H9 (cell line): Measurements from ENCODE around the gene RPL12. TPM values are rescaled to one million over a fixed set of nuclear protein-coding genes. Genes with fewer than 3 reads are reported as not detected.

ENCODE experiments used
- DNase-seq: peaks from one replicate; pipeline ENCODE4 v3.0.0-alpha.2; 2017
- H2AFZ ChIP-seq: one replicate; pipeline ENCODE4 v1.6.1; 2013; ENCODE audit warnings: mild to moderate bottlenecking, low read length, control low read depth, moderate library complexity
- H2AK5ac ChIP-seq: 2 replicates; pipeline ENCODE4 v1.6.1; 2013; ENCODE audit warnings: low read length, control low read depth, mixed read lengths; ENCODE audit not compliant: insufficient read length
- H2BK120ac ChIP-seq: one replicate; pipeline ENCODE4 v1.6.1; 2013; ENCODE audit warnings: low read depth, mild to moderate bottlenecking, low read length, control low read depth, inconsistent platforms; ENCODE audit not compliant: poor library complexity, severe bottlenecking
- H2BK12ac ChIP-seq: 2 replicates; pipeline ENCODE4 v1.6.1; 2013; ENCODE audit warnings: low read length, control low read depth, mixed read lengths, low read depth; ENCODE audit not compliant: insufficient read length
- H2BK15ac ChIP-seq: 2 replicates; pipeline ENCODE4 v1.6.1; 2013; ENCODE audit warnings: low read depth, low read length, control low read depth
- H2BK20ac ChIP-seq: one replicate; pipeline ENCODE4 v1.6.1; 2013; ENCODE audit warnings: low read depth, mild to moderate bottlenecking, low read length, control low read depth, inconsistent platforms; ENCODE audit not compliant: poor library complexity, severe bottlenecking
- H2BK5ac ChIP-seq: 2 replicates; pipeline ENCODE4 v1.6.1; 2013; ENCODE audit warnings: low read length, control low read depth, mixed read lengths; ENCODE audit not compliant: insufficient read length
- H3K14ac ChIP-seq: 2 replicates; pipeline ENCODE4 v1.6.1; 2013; ENCODE audit warnings: low read length, control low read depth; ENCODE audit not compliant: insufficient read depth
- H3K18ac ChIP-seq: 2 replicates; pipeline ENCODE4 v1.6.1; 2013; ENCODE audit warnings: low read depth, mild to moderate bottlenecking, mixed read lengths, low read length, control low read depth; ENCODE audit not compliant: insufficient read length
- H3K23ac ChIP-seq: 2 replicates; pipeline ENCODE4 v1.6.1; 2013; ENCODE audit warnings: low read length, control low read depth, mixed read lengths, low read depth; ENCODE audit not compliant: insufficient read length
- H3K23me2 ChIP-seq: 2 replicates; pipeline ENCODE4 v1.6.1; 2013; ENCODE audit warnings: low read depth, mild to moderate bottlenecking, mixed read lengths, low read length, control low read depth; ENCODE audit not compliant: insufficient read length, poor library complexity, severe bottlenecking
- H3K27ac ChIP-seq: 2 replicates; pipeline ENCODE4 v1.5.1; 2013; ENCODE audit warnings: low read length, control low read depth, mixed read lengths, low read depth; ENCODE audit not compliant: insufficient read length
- H3K27me3 ChIP-seq: 2 replicates; pipeline ENCODE4 v1.6.1; 2013; ENCODE audit warnings: low read length, control low read depth, inconsistent platforms; ENCODE audit not compliant: insufficient read depth
- H3K4ac ChIP-seq: 2 replicates; pipeline ENCODE4 v1.6.1; 2013; ENCODE audit warnings: low read depth, mild to moderate bottlenecking, control low read depth, inconsistent platforms, low read length, moderate library complexity
- H3K4me1 ChIP-seq: 2 replicates; pipeline ENCODE4 v1.6.1; 2013; ENCODE audit warnings: low read length, control low read depth, inconsistent platforms; ENCODE audit not compliant: insufficient read depth
- H3K4me2 ChIP-seq: 2 replicates; pipeline ENCODE4 v1.6.1; 2013; ENCODE audit warnings: low read length, control low read depth, mixed read lengths; ENCODE audit not compliant: insufficient read length, insufficient read depth
- H3K56ac ChIP-seq: 2 replicates; pipeline ENCODE4 v1.6.1; 2013; ENCODE audit warnings: low read depth, mild to moderate bottlenecking, mixed read lengths, low read length, control low read depth; ENCODE audit not compliant: insufficient read length
- H3K79me1 ChIP-seq: 2 replicates; pipeline ENCODE4 v1.6.1; 2013; ENCODE audit warnings: low read depth, mild to moderate bottlenecking, moderate library complexity, low read length, control low read depth, inconsistent platforms; ENCODE audit not compliant: insufficient read depth, poor library complexity, severe bottlenecking
- H3K79me2 ChIP-seq: 2 replicates; pipeline ENCODE4 v1.6.1; 2013; ENCODE audit warnings: low read length, control low read depth, inconsistent platforms; ENCODE audit not compliant: insufficient read depth
- H3K9ac ChIP-seq: 2 replicates; pipeline ENCODE4 v1.6.1; 2013; ENCODE audit warnings: low read length, control low read depth, mixed read lengths; ENCODE audit not compliant: insufficient read length; ENCODE audit errors: extremely low read depth
- H3K9me3 ChIP-seq: one replicate; pipeline ENCODE4 v1.6.1; 2013; ENCODE audit warnings: low read depth, low read length, inconsistent platforms; ENCODE audit not compliant: control insufficient read depth
- H3T11ph ChIP-seq: one replicate; pipeline ENCODE4 v1.6.1; 2013; ENCODE audit warnings: mild to moderate bottlenecking, low read length, control low read depth, inconsistent platforms
- H4K20me1 ChIP-seq: one replicate; pipeline ENCODE4 v1.6.1; 2013; ENCODE audit not compliant: control insufficient read depth, insufficient read length, insufficient read depth
- H4K5ac ChIP-seq: 2 replicates; pipeline ENCODE4 v1.6.1; 2013; ENCODE audit warnings: low read depth, mild to moderate bottlenecking, mixed read lengths, low read length, control low read depth; ENCODE audit not compliant: insufficient read length
- H4K8ac ChIP-seq: replicated peaks from 2 replicates; pipeline ENCODE4 v1.6.1; 2013; ENCODE audit warnings: low read length, control low read depth, mixed read lengths, low read depth; ENCODE audit not compliant: insufficient read length
- H4K91ac ChIP-seq: 2 replicates; pipeline ENCODE4 v1.6.1; 2013; ENCODE audit warnings: low read depth, mild to moderate bottlenecking, moderate library complexity, mixed read lengths, low read length, control low read depth; ENCODE audit not compliant: insufficient read length
- H3K27ac Mint-ChIP-seq, 3 experiments: 2 replicates in 2 of 3; 3 replicates in 1 of 3; pipeline ENCODE4 v1.8.0; 2020 to 2021; ENCODE audit warnings: mixed read lengths in 3 of 3, mild to moderate bottlenecking in 1 of 3, moderate library complexity in 1 of 3
- H3K27me3 Mint-ChIP-seq: 2 replicates; pipeline ENCODE4 v1.8.0; 2021; ENCODE audit warnings: low read depth, mild to moderate bottlenecking, moderate library complexity, mixed read lengths
- H3K36me3 Mint-ChIP-seq, 3 experiments: 2 replicates in 2 of 3; 3 replicates in 1 of 3; pipeline ENCODE4 v1.8.0; 2020 to 2021; ENCODE audit warnings: low read depth in 3 of 3, mixed read lengths in 3 of 3; ENCODE audit not compliant: insufficient read depth in 1 of 3
- H3K4me1 Mint-ChIP-seq, 2 experiments: 2 replicates each; pipeline ENCODE4 v1.8.0; 2020; ENCODE audit warnings: mixed read lengths in 2 of 2
- H3K4me3 Mint-ChIP-seq, 2 experiments: 2 replicates in 1 of 2; 3 replicates in 1 of 2; pipeline ENCODE4 v1.8.0; 2020 to 2021; ENCODE audit warnings: mild to moderate bottlenecking in 2 of 2, mixed read lengths in 2 of 2, moderate library complexity in 1 of 2
- H3K9me3 Mint-ChIP-seq, 2 experiments: 2 replicates in 1 of 2; 3 replicates in 1 of 2; pipeline ENCODE4 v1.8.0; 2020; ENCODE audit warnings: mild to moderate bottlenecking in 2 of 2, mixed read lengths in 2 of 2, moderate library complexity in 1 of 2
- WGBS: extraction: QIAGEN DNeasy Blood & Tissue Kit; methylation state at CpG from one replicate; pipeline ENCODE4 v1.1.7; 2013; ENCODE audit warnings: missing lambda C conversion rate, low lambda C conversion rate, mixed read lengths; ENCODE audit not compliant: insufficient read length; ENCODE audit errors: extremely low coverage; 5-methylcytosine and 5-hydroxymethylcytosine counted together
- total RNA-seq: library from RNA; stranded (reverse); gene quantifications from 2 replicates; pipeline ENCODE4 v1.2.1, GENCODE V29; 2021
- TF ChIP-seq, protein P1 (sequence below): fragments of 200-600 bp; sonication (generic); conservative IDR thresholded peaks from 3 replicates; pipeline ENCODE4 v1.8.0; 2021; ENCODE audit warnings: antibody characterized with exemption, mild to moderate bottlenecking

Gene RPL12
- total RNA-seq, 1 experiment from 2014 or later = 1,710 TPM

DNA sequence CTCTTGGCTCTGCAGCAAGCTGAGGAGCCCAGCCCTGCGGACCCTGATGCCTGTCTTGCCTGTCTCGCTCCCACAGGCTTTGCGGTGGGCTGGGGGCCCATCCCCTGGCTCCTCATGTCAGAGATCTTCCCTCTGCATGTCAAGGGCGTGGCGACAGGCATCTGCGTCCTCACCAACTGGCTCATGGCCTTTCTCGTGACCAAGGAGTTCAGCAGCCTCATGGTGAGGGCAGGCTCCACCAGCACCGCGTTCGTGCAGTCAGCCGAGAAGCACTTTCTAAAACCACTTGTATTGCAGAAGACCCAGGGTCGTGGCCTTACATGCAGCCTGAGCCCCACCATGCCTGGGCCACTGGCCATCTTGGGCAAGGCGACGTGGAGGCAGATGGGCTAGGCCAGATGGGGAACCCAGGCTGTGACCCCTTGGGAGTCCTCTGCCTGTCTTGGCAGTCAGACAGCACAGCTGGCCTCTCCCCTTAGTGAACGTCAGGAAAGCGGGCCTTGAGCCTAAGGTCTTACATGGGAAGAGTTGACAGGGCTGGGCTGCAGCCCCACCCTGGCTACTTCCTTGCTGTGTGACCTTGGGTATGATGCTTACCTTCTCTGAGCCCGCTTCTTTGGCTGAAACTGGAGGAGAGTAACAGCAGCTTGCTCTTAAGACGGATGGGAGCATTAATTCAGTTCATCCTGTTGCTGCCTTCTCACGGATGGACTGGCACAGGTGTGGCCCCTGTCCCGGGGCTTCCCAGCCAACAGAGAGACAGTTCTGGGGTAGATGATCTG is 45.7 kb downstream of the RPL12 start:
- Histone ChIP-seq H2AK5ac (no peak overlapping the region), H3K4me2 (no peak overlapping the region), H3K79me2 (no peaks in the 10 kb centered on the region), H3K56ac (no peak overlapping the region), H2BK5ac (no peak overlapping the region), H3K4me1 (no peaks in the 10 kb centered on the region), H3K27ac (no peak overlapping the region), H3K27me3 (no peaks in the 10 kb centered on the region), H3K9me3 (no peaks in the 10 kb centered on the region), H3K4ac (no peak overlapping the region), H2BK20ac (no peak overlapping the region), H4K20me1 (no peaks in the 10 kb centered on the region), H3K14ac (no peak overlapping the region), H3K23me2 (no peaks in the 10 kb centered on the region), H3K79me1 (no peaks in the 10 kb centered on the region), H4K91ac (no peak overlapping the region), H3T11ph (no peak overlapping the region), H2BK120ac (no peak overlapping the region), H2BK12ac (no peak overlapping the region), H3K9ac (no peak overlapping the region), H3K18ac (no peak overlapping the region), H3K23ac (no peak overlapping the region), H4K5ac (no peak overlapping the region), H2BK15ac (no peak overlapping the region), H2AFZ (no peak overlapping the region), H4K8ac (no peak overlapping the region)
- Mint-ChIP-seq H3K9me3 (no peaks in the 10 kb centered on the region), H3K36me3 (peaks cover 9 to 17% (median 11%) of the 10 kb centered on the region in 3 experiments; a peak in 5 of 7 replicates), H3K4me1 (0 out of 4 replicates have a peak, but pooled peaks cover 0 to 1% of the 10 kb centered on the region in 2 experiments), H3K27ac (peak overlapping the region in 1 of 3 experiments; percentile 49; a peak in 2 of 7 replicates), H3K4me3 (no peak overlapping the region), H3K27me3 (no peaks in the 10 kb centered on the region)
- WGBS = no CpG with 5 or more reads among the region's 20 CpGs
- DNase-seq = no peak
- TF ChIP-seq, protein P1, sequence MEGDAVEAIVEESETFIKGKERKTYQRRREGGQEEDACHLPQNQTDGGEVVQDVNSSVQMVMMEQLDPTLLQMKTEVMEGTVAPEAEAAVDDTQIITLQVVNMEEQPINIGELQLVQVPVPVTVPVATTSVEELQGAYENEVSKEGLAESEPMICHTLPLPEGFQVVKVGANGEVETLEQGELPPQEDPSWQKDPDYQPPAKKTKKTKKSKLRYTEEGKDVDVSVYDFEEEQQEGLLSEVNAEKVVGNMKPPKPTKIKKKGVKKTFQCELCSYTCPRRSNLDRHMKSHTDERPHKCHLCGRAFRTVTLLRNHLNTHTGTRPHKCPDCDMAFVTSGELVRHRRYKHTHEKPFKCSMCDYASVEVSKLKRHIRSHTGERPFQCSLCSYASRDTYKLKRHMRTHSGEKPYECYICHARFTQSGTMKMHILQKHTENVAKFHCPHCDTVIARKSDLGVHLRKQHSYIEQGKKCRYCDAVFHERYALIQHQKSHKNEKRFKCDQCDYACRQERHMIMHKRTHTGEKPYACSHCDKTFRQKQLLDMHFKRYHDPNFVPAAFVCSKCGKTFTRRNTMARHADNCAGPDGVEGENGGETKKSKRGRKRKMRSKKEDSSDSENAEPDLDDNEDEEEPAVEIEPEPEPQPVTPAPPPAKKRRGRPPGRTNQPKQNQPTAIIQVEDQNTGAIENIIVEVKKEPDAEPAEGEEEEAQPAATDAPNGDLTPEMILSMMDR = no peak
